ENCODE data around the gene WDR62.
"Not testable (repeated sequence)": the region's sequence is repeated elsewhere in the genome, so short reads cannot be mapped to it uniquely, and the experiment has no call there.

Gene WDR62

DNA sequence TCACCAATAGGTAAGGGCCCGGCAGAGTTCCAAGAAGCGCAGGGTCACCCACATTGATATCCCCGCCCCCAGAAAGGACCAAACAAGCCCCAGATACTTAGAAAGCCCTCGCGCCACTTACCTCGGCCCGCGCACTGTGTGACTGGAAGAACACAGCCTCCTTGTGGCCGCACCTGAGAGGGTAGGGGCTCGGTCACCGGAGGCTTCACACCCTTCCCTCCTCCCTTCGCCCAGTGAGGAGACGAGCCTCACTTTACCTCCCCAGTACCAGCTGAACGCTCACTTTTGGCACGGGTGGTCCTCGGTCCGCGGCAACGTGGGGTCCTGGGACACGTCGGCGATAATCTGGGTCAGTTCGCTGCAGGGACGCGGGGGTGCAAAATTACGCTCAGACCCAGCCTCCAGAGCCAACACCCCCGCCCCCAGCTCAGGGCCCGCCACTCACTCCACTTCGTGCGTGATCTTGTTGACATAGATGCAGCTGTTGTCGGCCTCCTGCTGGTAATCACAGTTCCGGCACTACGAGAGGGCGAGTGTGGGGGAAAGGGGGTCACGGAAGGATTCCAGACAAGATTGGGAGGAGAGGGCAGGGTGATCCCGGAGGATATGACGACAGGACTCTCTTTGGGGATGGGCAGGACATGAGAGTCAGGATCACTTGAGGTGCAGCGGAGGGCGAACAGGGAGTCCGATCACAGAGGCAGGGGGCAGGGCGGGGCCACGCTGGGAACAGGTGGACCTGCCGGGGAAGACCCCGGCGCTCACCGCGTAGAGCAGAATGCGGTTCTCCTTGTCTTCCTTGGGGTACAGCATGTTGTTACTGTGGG lies 59.4 kb downstream of the WDR62 start:
- no peak for DNase-seq

DNA sequence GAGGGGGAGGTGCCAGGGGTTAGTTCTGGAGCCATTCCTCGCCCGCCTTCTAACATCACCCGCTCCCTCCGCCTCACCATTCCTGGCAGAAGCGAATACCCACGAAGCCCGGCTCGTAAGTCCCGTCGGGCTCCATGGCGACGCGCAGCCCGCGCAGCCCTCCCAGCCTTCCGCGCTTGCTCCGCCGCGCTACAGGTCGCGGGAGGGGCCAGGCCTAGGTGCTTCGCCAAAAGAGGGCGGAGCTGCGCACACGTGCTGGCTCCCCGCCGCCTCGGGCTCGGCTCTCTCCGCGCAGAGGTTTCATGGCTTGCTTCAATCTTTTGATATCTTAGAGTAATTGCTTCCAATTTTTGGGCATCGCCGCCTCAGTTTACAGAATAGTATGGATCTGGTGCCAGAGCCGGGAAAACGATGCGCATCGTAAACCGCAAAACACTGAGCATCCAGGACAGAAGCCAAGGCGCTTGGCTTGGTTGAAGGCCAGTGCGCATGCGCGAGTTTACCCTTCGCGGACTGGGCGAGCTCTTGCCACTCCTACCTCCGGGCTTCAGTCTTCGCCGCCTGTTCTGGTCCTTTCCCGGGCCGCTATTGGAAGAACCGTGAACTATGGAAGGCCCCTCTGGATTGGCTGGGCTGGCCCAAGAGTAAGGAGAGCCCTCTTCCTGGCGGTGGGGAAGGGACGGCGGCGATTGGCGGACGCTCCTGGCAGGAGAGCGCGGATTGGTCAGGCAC lies 60.2 kb downstream of the WDR62 start, which contains the start of gene POLR2I:
Gene POLR2I (minus strand): TSS at position 155 of the 732 bp plus-strand sequence. CDS start 19 bp downstream, at position 136.
- DNase-seq: peak; percentile 97

DNA sequence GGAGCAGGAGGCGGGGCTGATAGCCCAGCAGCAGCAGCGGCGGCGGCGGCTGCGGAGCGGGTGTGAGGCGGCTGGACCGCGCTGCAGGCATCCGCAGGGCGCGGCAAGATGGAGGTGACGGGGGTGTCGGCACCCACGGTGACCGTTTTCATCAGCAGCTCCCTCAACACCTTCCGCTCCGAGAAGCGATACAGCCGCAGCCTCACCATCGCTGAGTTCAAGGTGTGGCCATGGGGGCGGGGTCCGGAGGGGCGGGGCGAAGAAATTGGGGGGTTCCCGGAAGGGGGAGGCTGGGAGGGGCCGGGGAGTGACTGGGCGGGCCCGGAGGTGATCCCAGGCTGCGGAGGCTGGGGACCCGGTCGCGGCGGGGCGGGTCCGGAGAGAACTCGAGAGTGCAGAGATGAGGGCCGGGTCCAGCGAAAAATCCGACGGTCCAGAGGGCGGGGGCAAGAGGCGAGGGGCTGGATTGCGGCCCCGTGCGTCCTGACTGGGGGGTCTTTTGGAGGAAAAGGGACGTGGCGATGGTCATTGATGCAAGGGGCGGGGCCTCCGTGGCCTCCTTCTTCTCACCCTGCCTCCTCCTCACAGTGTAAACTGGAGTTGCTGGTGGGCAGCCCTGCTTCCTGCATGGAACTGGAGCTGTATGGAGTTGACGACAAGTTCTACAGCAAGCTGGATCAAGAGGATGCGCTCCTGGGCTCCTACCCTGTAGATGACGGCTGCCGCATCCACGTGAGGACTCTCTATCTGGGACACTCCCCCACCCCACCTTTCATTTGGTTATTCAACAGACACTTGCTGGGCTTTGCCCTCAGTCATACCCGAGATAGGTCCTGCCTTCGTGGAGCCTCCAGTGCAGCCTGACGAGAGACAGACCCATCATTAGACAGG lies 61.0 kb downstream of the WDR62 start, which contains the start of gene TBCB:
Gene TBCB (plus strand): TSS at position 16 of the 891 bp plus-strand sequence. CDS start 93 bp downstream, at position 109.
- peak; percentile 2 for DNase-seq

DNA sequence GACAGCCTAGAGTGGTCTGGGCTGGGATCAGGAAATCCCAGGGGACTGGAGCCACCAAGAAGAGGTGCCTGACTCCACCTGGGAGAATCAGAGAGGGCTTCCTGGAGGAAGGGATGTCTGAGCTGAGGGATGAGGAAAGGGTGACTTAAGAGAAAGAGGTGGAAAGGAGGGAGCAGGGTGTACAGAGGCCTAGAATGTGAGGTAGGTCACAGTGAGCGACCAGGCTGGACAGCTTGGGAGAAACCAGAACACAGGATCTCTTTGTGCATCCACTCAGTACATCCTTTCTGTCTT lies 61.6 kb downstream of the WDR62 start:
- no peak for DNase-seq

DNA sequence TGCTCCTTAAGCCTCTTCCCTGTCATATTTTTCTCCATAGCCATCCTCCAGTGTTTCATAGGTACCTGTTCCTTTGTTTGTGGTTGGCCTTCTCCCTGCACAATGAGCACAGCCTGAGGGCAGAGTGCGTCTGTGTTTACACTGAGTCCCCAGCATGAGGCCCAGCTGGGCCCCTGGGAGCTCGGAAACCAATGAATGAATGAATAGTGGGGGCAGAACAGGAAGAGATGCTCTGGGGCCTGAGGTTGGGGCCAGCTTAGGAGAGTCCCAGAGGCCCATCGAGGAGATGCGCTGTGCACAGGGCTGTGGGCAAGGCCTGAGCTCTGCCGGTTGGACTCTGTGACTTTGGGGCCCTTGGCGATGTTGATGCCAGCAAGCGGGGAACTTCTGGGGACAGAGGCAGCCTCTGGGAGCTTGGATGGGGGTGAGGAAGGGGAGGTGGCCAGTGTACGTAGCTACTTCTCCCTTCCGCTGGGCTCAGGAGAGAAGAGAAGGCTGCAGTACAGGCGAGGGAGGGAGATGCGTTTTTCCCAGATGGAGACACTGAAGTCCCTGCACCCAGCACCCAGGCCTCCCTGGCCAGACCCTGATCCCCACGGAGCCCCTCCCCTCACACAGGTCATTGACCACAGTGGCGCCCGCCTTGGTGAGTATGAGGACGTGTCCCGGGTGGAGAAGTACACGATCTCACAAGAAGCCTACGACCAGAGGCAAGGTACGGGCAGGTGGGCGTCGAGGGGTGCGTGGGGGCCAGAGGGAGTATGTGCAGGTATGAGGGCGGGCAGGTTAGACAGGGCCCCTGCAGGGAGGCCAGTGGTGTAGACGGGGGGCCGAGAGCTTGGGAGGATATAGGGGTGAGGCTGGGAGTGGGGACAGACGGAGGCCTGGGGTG lies 65.6 kb downstream of the WDR62 start:
- no peak for DNase-seq

DNA sequence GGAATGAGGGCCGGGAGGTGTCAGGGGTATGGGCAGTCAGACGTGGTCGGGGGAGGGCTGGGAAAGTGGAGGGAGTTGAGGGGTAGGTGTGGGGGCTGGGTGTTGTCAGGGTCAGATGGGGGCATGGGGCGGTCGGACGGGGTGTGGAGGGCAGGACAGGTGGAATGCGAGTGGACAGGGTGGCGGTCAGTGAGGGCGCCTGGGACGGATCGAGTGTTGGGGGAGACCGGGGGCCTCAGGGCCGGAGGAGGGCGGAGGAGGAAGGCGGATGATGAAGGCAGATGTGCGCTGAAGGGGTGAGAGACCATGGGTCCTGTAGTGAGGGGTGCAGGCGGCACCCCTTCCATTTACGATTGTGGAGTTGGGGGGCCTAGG lies 66.3 kb downstream of the WDR62 start:
- DNase-seq: no peak

DNA sequence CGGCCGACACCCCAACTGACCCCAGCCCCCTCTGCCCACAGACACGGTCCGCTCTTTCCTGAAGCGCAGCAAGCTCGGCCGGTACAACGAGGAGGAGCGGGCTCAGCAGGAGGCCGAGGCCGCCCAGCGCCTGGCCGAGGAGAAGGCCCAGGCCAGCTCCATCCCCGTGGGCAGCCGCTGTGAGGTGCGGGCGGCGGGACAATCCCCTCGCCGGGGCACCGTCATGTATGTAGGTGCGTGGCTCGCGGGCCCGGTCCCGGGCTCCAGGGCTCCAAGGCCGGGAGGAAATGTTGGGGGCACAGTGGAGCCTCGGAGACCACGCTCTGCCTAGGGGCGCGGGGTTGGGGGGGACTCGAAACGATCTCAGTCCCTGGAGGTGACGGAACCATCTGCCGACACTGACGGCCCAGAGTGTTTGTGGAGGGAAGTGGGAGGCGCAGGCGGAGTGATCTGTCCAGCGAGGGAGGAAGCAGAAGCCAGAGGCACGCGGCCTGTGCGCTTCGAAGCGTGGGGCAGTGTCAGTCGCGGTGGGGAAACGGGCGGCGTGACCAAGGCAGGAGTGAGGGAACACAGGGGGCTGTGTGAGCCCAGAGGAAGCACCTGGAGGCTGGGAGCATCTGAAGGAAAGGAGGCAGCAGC lies 66.9 kb downstream of the WDR62 start:
- DNase-seq: no peak

DNA sequence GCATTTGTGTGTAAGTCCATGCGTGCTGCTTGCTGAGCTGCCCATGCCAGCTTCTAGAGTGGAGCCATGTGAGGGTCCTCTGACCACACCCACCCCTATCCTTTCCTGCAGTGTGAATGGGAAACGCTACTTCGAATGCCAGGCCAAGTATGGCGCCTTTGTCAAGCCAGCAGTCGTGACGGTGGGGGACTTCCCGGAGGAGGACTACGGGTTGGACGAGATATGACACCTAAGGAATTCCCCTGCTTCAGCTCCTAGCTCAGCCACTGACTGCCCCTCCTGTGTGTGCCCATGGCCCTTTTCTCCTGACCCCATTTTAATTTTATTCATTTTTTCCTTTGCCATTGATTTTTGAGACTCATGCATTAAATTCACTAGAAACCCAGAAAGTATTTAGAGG lies 70.9 kb downstream of the WDR62 start:
- DNase-seq: no peak

DNA sequence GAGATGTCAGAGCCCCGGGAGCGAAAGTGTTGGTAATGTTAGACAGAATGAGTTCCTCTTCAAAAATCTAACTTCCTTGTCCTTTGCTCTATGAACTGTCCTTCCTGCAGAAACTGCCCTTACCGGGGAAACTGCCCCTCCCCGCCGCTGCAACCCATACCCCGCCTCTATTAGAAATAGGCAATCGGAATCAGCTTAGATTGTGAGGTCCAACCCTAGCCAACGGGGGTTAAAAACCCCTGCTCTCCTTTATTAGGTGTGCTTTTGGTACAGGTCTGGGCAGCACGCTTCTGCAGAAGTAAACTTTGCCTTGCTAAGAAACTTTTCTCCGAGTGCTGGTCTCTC lies 73.7 kb downstream of the WDR62 start:
- no peak for DNase-seq

DNA sequence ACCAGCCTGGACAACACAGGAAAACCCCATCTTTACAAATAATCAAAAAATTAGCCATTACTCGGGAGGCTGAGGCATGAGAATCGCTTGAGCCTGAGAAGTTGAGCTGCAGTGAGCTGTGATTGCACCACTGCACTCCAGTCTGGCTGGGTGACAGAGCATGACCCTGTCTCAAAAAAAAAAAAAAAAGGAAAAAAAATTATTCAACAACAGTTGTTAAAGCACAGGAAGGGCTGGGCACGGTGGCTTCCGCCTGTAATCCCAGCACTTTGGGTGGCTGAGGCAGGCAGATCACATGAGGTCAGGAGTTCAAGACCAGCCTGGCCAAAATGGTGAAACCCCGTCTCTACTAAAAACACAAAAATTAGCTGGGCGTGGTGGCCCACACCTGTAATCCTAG lies 76.5 kb downstream of the WDR62 start:
- peak; percentile 20 for DNase-seq

DNA sequence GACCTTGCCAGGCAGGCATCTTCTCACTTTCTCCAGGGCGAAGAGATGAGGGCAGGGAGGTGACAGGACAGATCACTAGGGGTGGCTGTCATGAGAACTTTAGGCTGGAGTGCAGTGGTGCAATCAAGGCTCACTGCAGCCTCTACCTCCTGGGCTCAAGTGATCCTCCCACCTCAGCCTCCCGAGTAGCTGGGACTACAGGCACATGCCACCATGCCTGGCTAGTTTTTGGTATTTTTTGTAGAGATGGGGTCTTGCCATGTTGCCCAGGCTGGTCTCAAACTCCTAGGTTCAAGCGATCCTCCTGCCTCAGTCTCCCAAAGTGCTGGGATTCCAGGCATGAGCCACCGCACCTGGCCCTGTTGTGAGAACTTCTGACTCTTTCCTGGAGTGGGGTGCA lies 80.2 kb downstream of the WDR62 start:
- DNase-seq: not testable (repeated sequence)

DNA sequence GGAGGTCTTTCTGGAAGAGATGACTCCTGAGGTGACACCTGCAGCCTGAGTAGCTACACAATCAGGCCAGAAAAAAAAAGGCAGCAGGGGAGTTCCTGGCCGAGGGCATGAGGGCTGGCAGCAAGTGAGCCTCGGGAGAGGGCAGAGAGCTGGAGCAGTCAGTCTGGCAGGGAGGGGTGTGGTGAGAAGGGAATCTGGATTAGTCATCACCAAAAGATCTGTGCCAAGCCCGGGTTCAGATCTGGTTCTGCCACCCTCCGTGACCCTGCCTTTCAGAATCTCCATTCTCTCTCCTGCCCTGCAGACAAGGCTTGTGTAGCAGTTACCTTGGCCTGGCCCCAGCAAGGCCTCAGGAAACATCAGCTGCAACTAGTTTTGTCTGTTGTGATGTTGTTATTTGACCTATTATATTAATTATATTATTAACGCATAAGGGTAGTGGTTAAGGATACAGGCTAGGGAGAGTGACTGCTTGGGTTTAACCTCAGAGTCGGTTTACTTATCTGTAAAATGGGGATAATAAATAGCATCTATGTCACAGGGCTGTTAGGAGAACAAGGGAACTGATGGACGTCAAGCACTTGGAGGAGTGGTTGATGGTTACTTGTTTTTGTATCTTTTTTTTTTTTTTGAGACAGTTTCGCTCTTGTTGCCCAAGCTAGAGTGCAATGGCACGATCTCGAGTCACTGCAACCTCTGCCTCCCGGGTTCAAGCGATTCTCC lies 82.4 kb downstream of the WDR62 start:
- no peak for DNase-seq

DNA sequence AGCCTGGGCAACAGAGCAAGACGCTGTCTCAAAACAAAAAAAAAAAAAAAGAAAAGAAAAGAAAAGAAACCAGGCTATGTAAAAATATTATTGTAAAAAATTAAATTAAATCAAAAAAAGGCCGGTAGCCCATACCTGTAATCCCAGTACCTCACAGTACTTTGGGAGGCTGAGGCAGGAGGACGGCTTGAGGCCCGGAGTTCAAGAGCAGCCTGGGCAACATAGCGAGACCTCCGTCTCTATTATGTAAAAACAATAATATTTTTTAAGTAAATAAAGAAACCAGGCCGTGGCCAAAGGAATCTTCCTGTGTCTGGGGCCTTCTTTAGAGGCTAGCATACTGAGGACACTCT lies 84.4 kb downstream of the WDR62 start:
- no peak for DNase-seq

DNA sequence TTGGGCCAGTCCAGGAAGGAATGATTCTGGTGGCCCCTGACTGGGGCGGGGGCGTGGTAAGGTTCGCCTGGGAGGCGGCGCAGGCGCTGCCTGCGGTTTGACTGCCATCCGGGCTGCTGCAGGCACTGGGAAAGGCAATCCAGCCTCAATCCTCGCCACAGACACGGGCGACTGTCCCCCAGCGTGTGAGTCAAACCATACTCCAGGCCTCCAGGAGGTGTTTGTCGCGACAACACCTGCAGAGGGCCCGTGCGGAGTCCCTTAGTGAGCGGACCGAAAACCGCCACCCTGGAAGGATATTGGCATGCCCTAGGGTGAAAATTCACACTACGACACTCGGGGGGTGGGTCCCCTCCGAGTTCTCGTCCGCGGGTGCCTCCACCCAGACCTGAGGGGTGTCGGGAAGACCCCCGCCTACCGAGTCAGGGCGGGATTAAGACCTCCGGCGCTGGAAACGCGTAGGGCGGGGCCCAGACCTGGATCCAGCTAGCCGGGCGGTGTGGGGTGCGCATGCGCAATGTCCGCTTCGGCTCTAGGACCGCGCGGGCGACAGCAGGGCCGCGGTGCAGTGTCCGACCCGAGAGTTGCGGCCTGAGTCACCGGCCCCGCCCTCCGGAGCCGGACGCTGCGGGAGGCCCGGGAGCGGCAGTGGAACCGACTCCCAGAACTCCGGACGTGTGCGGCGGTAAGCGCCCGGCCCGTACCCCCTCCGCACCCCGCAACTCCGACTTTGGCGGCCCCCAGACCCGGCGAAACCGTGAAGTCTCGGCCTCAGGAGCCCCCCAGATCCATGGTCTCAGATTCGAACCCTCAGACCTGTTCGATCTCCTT lies 85.0 kb downstream of the WDR62 start, which contains the start of gene CAPNS1:
Gene CAPNS1 (plus strand): TSS at position 594 of the 831 bp plus-strand sequence. CDS start 946 bp downstream, outside the sequence.
- DNase-seq: peak; percentile 85

DNA sequence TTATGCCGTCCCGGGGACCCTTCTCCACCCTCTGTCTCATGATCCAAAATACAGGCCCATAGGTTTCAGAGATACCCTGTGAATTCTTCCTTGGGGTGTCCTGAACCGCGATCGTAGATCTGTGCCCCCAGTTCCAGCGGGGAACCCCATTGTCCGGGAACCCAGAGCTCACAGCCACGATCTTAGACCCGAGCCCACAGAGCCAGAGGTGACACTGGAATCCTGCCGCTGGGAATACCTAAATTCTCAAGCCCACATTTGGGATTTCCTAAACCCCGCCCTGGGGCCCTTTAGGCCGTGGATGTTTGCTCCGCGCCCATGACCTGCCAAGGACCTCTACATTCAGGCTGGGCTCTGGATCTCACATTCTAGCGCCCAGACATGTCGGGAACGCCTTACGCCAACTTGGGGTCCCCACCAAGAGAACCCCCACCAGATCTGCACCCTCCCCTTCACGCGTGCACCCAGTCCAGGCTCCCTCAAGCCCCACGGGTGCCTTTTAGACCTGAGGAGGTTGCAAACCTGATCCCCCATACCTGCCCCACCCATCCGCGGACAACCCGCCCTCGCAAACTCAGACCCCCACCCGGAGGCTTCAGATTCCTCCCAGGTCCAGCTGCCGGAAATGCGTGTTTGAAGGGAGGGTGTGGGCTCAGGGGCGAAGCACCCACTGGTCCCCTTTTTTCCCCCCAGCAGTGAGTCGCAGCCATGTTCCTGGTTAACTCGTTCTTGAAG lies 85.8 kb downstream of the WDR62 start:
- DNase-seq: peak; percentile 40

DNA sequence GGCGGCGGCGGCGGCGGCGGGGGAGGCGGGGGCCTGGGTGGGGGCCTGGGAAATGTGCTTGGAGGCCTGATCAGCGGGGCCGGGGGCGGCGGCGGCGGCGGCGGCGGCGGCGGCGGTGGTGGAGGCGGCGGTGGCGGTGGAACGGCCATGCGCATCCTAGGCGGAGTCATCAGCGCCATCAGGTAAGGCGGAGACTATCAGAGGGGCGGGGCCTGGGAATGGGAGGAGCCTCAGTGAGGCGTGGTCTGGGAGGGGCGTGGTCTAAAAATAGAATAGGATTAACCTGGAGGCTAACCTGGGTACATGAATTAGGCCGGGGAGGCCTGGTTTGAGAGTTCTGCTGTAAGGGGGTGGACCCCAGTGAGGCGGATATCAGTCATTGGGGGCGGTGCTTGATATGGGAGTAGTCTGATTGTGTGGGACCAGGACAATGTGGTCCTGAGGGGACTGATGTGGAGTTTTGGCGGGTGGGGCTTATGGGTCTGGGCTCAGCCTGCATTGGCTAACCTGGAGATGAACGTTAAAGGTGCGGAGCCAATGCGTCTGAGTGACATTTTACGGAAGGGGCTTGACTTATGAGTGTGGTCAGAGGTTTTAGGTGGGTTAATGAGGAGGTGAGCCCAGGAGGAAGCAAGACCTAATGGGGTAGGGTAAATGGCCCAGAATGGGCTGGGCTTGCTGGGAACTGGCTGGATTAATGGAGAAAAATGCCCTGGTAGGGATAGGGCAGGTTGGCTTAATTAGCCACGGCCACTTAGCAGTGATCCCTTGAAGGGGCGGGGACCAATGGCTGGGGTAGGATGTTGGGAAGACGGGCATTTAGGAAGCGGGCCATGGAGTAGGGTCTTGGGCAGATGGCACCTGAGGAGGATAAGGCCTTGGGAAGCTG lies 86.6 kb downstream of the WDR62 start:
- DNase-seq: peak; percentile 84

DNA sequence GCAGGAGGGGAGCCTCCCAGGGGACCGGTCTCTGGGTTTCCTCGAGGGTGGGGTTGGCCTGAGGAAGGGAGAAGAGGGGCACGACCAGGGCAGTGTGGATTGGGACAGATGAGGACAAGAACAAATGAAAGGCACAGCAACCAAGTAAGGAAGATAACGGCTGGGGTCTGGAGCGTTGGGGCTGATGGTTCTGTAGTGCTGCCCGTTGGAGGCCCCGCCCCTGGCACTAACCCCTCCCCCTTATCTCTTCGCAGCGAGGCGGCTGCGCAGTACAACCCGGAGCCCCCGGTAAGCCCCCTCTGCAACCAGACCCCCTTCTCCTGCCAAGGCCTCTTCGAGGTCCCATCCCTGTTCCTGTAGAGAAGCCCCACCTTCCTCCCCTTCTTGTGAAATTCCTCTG lies 87.3 kb downstream of the WDR62 start:
- no peak for DNase-seq

DNA sequence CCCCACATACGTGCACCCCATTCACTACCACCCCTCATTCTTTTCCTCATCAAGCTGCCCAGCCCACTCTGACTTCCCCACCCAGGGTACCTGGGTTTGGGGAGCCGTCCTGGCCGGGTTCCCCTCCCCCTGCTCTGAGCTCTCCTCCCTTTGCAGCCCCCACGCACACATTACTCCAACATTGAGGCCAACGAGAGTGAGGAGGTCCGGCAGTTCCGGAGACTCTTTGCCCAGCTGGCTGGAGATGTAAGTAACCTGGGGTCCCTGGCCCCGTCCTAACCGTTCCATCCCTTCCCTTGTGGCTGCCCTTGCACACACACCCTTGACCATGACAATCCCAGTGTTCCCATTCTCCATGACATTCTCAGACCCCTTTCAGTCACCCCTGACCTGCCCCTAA lies 87.8 kb downstream of the WDR62 start:
- DNase-seq: no peak

All from activated effector memory CD4-positive, alpha-beta T cell treated with Interleukin-2 at 50 U/mL for 16 hours (primary cell).